Hematopoietic multipotent progenitor cell treated with erythropoietin and hydrocortisone succinate and interleukin-3 and kit ligand, for 4 days (in vitro differentiated cells): Measurements from ENCODE around the gene STAB1.

ENCODE experiments used
- DNase-seq: peaks from one replicate; pipeline ENCODE4 v3.0.0-alpha.2; 2015

The STAB1 gene

GRCh38 chr3:52484680-52485461, 10.3 kb upstream of the STAB1 start:
- DNase-seq: no peak

DNA sequence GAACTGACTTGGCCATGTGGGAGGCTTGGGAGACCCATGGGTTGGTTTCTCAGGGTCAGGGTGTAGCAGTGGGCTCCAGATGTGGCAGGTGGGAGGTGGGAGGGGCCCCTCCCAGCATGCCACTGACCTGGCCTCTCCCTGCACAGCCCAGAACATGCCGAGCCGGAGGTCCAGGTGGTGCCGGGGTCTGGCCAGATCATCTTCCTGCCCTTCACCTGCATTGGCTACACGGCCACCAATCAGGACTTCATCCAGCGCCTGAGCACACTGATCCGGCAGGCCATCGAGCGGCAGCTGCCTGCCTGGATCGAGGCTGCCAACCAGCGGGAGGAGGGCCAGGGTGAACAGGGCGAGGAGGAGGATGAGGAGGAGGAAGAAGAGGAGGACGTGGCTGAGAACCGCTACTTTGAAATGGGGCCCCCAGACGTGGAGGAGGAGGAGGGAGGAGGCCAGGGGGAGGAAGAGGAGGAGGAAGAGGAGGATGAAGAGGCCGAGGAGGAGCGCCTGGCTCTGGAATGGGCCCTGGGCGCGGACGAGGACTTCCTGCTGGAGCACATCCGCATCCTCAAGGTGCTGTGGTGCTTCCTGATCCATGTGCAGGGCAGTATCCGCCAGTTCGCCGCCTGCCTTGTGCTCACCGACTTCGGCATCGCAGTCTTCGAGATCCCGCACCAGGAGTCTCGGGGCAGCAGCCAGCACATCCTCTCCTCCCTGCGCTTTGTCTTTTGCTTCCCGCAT, 7.9 kb upstream of the STAB1 start:
- no peak for DNase-seq

DNA sequence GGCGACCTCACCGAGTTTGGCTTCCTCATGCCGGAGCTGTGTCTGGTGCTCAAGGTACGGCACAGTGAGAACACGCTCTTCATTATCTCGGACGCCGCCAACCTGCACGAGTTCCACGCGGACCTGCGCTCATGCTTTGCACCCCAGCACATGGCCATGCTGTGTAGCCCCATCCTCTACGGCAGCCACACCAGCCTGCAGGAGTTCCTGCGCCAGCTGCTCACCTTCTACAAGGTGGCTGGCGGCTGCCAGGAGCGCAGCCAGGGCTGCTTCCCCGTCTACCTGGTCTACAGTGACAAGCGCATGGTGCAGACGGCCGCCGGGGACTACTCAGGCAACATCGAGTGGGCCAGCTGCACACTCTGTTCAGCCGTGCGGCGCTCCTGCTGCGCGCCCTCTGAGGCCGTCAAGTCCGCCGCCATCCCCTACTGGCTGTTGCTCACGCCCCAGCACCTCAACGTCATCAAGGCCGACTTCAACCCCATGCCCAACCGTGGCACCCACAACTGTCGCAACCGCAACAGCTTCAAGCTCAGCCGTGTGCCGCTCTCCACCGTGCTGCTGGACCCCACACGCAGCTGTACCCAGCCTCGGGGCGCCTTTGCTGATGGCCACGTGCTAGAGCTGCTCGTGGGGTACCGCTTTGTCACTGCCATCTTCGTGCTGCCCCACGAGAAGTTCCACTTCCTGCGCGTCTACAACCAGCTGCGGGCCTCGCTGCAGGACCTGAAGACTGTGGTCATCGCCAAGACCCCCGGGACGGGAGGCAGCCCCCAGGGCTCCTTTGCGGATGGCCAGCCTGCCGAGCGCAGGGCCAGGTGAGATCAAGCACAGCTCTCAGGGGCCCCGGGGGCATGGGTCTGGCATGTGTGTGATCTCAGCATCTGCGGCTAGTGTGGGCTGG, 7.1 kb upstream of the STAB1 start:
- no peak for DNase-seq

DNA sequence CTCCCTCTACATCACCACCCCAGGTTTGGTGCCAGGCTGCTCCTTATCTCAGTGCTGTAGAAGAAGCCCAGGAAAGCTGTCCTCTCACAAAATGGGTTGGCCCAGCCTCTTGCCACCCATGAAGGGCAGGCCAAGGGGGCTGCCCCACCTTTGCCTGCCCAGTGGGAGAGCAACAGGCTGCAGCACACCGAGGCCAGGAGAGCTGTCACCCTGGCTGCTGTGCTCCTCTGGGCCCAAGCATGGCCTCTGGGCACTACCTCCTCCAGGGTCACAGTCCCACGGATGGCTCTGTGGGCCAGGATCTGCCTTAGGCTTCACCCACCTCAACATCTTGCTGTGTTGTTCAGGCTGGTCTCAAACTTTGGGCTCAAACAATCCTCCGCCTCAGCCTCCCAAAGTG, 6.4 kb upstream of the STAB1 start:
- no peak for DNase-seq

GRCh38 chr3:52489453-52489852, 5.7 kb upstream of the STAB1 start:
- DNase-seq: no peak

GRCh38 chr3:52490035-52490938, 4.9 kb upstream of the STAB1 start:
- DNase-seq: no peak

DNA sequence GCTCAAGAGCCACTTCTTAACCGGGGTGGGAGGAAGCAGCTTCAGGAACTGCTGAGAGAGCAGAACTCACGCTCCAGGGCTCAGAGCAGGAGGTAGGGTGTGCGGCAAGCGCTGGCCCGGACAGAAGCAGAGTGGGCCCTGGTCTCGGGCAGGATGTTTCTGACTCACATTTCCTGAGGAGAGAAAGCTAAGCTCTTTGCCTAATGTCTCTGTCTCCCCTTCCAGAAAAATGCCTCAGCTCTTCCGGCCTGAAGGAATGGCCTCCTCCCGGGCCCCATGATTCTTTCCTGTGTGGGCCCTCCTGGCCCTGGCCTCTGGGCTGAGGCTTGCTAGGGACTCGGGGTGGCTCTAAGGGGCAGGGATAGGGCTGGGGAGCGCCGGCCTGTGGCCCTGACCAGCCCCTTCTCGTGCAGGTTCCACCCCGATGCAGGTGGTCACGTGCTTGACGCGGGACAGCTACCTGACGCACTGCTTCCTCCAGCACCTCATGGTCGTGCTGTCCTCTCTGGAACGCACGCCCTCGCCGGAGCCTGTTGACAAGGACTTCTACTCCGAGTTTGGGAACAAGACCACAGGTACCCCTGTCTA, 4.1 kb upstream of the STAB1 start:
- DNase-seq: peak; percentile 62

GRCh38 chr3:52492059-52492458, 3.1 kb upstream of the STAB1 start:
- no peak for DNase-seq

GRCh38 chr3:52493232-52494017, 1.7 kb upstream of the STAB1 start:
- no peak for DNase-seq

- no peak for DNase-seq
Measured at GRCh38 chr3:52494445-52494844, 693 bp upstream of the STAB1 start.

DNA sequence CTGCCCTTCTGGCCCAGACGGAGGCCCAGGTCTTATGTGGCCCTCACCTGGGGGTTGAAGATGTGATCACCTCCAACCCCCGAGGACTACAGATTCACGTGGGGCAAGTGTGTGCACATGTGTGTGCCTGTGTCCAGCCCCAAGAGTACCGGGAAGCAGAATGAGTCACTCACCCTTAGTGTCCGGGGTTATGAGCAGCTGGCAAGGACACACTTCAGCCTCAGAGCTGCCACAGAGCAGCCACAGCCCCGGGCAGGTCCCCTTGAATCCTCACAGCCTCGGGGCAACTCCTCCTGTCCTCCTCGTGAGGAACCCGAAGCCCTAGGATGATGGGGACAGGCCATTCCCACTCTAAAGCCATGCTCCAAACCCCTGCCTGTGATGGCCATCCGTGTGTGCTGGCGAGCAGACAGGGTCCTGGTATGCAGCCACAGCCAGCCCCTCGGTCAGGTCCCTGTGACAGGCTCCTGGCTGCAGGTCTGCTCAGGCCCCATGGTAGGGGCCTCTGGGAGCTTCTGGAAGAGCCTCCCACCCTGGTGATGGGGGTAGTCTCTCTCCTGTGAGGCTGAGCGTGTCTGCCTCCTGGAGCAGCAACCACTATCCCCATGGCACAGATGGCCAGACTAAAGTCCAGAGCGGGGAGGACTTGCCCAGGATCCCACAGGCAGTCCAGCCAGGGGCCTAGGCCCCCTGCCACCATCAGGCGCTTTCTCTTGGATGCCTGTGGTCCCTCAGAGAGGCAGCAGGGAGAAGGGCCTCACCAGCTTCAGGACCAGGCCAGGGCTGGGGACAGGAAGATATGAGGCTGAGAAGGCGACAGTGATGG, 852 bp downstream of the STAB1 start:
- peak; percentile 35 for DNase-seq

- peak; percentile 94 for DNase-seq
Measured at GRCh38 chr3:52498137-52499054, 3.3 kb downstream of the STAB1 start.

- no peak for DNase-seq
Measured at GRCh38 chr3:52501046-52501445, 5.9 kb downstream of the STAB1 start.

- DNase-seq: no peak
Measured at GRCh38 chr3:52502001-52502400, 6.9 kb downstream of the STAB1 start.

DNA sequence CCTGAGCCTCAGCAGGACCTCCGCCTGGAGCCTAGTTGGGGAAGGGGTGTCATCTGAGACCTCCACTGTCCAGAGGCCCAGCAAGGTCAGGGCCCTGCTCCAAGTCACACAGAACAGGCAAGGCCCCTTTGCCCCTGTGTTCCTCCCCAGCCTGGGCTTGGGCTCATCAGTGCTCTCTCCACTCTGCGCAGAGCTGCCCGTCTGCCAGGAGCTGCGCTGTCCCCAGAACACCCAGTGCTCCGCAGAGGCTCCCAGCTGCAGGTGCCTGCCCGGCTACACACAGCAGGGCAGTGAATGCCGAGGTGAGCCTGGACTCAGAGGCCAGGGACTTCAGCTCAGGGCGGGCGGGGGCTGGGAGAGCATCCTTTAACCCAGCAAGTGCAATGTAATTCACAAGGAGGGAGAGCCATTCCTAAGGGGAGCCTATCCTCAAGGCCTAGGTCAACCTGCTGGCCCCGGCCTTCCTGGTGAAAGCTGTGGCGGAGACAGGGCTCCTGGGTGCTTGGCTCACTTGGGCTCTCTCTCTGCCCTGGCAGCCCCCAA, 7.7 kb downstream of the STAB1 start:
- DNase-seq: no peak

DNA sequence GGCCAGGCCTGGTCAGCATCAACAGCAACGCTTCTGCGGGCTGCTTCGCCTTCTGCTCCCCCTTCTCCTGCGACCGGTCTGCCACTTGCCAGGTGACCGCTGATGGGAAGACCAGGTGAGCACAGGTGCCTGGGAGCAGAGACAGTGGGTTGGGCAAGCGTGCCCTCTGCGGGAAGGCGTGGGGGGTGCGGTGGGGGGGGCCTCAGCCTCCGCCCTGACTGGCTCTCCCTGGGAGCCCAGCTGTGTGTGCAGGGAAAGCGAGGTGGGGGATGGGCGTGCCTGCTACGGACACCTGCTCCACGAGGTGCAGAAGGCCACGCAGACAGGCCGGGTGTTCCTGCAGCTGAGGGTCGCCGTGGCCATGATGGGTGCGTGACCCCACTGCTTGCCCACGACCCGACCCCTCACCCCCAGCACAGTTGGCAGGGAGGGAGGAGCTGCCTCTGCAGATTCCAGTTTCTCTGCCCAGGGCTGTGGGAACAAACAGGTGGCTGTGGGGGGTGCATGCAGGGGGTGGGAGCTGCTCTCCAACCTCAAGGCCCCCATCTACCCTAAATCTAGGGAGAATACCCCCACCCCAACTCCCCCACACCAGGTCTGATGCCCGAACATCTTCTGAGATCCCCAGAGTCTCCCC, 8.8 kb downstream of the STAB1 start:
- DNase-seq: no peak

- no peak for DNase-seq
Measured at GRCh38 chr3:52504977-52505376, 9.8 kb downstream of the STAB1 start.
